HT-29 (cell line): ENCODE results near the gene SLC35D2. TPM values are rescaled to one million over a fixed set of nuclear protein-coding genes. Genes with fewer than 3 reads are reported as not detected.

Experiments used
- DNase-seq: peaks from one replicate; pipeline ENCODE4 v3.0.0-alpha.2; 2015; ENCODE audit warnings: low spot score
- total RNA-seq: library from RNA; depleted of rRNA; stranded (reverse); fragments of >200 nt; shearing (Covaris generic); gene quantifications from 2 replicates; pipeline ENCODE4 v1.2.3, GENCODE V29; 2014; rRNA removed

SLC35D2 gene
- 25.0 and 25.2 TPM in 2 replicates for total RNA-seq

- DNase-seq: peak; percentile 74
Observed at GRCh38 chr9:96383165-96383942, at the start of gene SLC35D2. TSS of gene SLC35D2 (minus strand) at chr9:96383711. CDS start at chr9:96383634, 77 bp downstream.

DNA sequence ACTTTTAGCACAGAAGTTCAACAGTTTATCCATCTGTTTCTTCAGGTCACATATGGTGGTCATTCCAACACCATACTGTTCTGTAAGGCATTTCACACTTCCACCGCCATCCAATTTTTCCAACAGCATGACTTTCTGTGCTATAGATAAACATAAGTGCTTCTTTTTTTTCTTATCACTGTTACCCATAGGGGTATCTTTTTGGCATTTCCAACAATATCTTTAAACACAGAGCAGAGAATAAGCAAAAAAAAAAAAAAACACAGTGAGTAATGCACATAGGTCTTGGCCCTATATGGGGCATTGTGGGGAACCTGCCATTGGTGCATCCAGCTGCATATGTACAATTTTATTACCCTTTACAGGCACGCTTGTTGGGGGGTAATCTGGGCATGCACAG lies 46.9 kb upstream of the SLC35D2 start:
- no peak for DNase-seq

- DNase-seq: no peak
Observed at GRCh38 chr9:96429732-96430131, 46.2 kb upstream of the SLC35D2 start.

DNA sequence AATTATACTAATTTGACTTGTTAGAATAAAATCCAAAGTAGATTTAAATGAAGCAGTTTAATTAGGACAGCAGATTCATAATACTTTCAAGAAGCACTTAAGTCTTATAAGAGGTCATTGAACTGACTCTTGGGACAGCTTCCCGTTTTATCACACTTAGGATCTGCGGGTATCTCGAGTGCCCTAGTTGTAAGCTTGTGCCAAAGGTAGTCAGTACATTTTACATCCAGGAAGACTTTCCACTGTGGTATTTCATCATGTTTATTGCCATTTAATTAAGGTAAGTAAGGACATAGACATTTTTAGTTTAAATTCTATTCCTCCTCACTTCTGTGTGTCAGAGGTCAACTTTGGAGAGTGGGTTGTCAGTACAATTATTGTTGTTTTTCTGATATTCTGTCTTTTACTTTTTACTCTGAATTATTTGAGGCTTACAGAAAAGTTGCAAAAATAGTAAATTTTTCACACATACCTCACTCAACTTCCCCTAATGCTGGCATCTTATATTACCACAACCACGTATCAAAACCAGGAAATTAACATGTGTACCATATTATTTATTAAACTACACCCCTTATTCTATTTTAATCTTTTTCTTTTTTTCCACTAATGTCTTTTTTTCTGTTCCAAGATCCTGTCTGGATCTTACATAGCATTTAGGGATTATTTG lies 42.1 kb upstream of the SLC35D2 start:
- no peak for DNase-seq

DNA sequence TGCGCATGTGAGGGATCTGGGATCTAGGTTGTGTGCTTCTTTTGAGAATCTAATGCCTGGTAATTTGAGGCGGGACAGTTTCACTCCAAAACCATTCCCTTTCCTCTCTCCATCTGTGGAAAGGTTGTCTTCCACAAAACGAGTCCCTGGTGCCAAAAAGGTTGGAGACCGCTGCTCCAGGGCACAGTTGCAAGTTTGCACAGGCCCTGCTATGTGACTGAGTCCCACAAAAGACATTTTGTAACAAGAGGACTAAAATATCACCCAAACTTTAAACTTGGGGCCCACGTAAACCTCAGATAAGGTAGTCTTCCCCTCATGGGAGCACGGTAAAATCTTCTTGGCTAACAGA lies 40.5 kb upstream of the SLC35D2 start:
- DNase-seq: no peak

DNA sequence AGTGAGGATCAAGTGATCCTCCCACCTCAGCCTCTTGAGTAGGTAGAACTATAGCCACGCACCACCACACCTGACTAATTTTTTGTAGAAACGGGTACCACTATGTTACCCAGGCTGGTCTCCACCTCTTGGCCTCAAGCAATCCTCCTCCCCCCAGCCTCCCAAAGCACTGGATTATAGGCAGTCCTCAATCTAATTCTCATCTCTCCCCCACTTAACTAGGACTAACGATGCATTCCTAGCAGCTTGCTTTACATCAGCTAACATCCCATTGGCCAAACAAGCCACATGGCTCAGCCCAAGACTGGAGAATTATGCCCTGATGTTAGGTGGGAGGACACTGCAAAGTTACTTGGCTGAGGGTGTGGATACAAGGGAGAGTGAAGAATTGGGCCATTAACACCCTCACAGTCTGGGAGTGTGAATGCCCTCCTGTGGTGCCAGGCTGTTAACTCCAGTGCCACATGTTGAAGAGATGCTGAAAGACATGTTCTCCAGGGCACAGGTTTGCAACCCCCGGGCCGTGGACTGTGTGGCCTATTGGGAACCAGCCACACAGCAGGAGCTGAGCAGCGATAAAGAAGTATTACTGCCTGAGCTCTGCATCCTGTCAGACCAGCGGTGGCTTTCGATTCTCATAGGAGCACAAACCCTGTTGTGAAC lies 39.9 kb upstream of the SLC35D2 start:
- no peak for DNase-seq

DNA sequence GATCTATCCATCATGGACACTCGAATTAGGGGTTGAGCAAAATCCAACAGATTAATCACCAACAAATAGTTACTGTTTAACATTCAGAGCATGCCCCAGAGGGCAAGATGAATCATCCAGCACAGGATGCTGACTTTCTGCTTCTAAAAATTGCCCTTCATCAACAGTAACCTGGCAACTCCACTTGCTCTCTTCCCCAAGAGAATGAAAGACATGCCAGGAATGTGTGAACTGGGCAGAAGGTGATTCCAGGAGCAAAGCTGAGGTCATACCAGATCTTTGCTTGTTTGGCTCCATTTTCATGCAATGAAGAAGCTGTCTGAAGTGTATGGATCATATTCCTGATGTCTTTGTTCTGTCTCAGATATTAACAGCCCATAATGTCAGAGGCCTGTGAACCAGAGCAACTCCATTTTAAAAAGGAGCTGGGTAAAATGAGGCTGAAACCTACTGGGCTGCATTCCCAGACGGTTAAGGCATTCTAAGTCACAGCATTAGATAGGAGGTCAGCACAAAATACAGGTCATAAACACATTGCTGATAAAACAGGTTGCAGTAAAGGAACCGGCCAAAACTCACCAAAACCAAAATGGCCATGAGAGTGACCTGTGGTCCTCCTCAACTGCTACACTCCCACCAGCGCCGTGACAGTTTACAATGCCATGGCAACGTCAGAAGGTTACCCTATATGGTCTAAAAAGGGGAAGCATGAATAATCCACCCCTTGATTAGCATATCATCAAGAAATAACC lies 37.1 kb upstream of the SLC35D2 start:
- DNase-seq: peak; percentile 85

- no peak for DNase-seq
Observed at GRCh38 chr9:96419691-96419969, 36.1 kb upstream of the SLC35D2 start.

DNA sequence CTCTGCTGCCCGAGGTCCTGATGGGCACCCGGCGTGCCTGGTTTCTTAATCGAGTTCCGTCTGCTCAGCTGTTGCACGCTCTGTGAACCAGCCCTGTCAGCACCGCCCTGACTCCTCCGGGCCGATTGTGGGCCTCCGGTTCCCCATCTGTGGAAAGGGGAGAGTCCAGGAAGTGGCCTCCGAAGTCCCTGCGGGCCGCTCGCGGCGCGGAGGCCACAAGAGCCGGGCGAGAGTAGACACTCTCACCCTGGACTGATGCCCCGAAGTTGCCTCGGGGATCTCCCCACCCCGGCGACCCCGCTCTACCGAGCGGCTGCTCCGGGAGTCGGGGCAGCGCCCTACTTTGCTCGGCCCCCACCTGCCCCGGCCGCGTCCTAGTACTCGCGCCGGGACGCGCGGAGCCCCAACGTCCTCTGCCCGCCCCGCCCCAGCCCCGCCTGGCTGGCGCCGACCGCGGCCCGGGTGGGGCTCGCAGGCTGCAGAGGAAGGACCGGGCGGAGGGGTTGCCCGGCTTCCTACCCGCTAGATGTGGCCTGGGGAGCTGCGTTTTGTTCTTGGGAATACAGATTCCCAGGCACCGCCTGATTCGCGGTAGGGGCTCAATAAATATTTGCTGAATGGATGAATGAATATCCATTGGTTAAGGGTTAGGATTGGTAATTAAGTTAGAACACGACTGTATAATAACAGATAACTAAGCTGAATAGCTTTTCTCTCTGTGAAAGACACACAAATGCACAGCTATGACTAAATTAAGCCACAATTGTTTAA lies 35.6 kb upstream of the SLC35D2 start:
- DNase-seq: peak; percentile 75

DNA sequence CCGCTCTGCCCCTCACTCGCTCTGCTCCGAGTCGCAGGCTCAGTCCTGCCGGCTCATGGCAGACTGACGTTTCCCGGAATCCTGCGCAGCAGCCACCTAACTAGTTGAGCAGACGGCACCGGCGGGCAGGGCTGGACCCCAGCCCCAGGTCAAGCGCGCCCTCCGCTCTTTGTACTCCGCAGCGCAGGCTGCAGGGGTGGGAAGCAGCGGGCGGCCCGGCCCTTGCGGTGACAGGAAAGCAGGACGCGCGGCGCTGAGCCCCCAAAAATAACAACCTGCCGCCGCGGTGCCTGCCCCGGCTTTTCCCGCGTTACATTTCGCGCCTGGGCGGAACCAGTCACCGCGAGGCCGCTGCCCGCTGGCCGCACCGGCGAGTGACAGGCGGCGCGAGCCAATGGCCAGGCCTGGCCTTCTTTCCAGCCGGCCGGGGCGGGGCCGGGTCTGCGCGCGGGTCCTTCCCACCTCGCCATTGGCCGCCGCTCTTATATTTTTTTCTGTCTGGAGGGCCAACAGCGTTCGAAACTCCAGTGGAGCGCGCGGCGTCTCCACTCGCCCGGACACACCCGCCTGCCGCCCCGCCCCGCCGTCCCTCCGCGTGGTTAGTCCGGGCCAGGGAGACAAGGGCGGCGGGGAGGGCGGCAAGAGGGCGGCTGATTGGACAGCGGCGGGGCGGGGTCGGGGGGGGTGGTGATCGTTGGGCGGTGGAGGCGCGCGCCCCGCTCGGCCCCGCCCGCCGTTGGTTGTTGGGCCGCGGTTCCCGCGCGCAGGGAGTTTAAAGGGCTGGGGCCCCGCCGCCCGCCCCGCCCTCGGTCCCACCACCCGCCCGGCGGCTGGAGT lies 34.8 kb upstream of the SLC35D2 start, which contains the start of gene ZNF367:
TSS of gene ZNF367 (minus strand) at position 288 of the 837 bp plus-strand sequence. CDS start 338 bp downstream, outside the sequence.
- DNase-seq: peak; percentile 96

- DNase-seq: peak; percentile 20
Observed at GRCh38 chr9:96417661-96418082, 34.2 kb upstream of the SLC35D2 start.

DNA sequence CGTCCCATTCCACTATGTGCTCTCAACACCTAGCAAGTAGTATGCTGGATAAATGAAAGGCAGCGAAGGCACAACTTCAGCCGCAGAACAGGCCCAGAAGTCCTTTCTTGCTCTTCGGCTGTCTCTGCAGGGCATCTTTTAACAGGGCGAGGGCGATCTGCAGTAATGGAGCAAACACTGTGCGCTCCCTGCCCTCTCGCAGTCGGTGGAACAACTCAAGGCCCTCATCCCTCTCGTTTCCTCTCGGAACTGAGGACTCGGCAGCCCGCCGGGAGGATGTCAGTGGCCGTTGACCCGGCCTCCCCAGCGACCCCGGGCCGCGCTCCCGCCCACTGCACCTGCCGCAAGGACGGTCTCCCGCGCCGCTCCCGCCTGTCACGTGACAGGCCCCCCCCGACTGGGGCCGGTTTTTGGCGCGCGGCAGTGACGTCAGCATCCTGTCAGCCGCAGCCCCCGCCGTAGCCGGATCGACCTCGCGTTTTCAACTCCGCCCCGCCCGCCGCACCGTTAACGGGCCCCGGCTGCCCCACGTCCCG lies 33.6 kb upstream of the SLC35D2 start:
- DNase-seq: peak; percentile 84

DNA sequence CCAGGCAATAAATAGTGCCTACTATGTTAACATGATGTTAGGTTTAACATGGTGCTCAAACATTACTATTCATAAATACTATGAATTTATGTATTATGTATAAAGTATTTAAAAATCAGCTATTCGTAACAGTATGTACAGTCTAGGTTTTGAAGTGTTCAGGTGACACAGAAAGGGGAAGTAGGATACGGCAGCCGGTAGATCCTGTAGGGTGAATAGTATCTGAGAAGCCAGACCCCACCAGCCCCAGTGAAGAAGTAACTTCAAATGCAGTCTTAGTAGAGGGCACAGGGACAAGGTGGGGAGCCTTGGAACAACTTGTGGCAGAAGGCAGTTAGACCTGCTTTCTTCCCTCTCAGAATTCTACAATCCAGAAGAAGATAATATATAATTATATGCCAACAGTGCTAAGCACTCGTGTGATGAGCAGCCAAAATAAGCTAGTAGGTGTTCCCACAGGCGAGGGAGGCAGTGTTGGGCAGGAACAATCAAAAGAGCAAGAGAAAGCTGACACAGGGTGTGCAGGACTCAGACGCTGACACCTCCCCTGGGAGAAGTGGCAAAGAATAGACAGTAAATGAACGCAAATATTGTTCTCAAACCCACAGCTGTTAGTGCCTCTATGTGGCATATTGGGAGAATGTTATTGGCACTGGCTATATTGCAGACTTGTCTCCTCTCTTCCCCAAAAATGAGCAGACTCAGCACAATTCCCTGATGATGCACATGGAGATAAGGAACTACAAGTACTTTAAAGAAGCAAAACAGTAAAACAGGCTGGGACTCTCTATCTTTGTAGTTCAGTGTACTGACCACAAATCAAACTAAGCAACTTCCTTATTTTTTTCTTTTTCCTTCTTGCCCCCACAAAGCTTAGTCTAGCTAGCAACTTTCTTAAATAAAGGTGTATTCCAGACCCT lies 30.1 kb upstream of the SLC35D2 start:
- no peak for DNase-seq

DNA sequence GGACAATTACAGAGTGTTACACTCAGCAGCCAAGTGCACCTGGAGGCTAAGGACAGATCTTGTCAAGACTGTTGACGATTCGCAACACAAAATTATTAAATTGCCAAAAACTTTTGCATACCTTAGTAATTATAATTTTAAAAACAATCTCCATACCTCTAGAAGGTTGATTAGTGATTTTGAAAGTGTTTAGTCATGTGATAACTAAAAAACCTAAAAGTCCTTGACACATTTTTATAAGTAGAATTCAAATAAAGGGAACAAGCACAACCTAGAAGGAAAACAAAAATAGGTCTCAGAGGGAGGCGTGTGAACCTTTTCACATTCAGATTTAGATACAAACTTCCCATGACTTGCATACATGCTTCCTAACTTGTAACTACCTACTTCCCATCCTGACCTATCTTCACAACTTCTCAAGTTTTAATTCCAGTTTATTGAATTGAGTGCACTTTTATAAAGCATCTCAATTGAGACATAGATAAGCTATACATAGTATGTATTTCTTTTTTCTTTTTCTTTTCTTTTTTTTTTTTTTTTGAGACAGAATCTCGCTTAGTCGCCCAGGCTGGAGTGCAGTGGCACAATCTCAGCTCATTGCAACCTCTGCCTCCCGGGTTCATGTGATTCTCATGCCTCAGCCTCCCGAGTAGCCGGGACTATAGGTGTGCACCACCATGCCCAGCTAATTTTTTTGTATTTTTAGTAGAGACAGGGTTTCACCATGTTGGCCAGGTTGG lies 28.8 kb upstream of the SLC35D2 start:
- no peak for DNase-seq

- no peak for DNase-seq
Observed at GRCh38 chr9:96411129-96411838, 27.8 kb upstream of the SLC35D2 start.

DNA sequence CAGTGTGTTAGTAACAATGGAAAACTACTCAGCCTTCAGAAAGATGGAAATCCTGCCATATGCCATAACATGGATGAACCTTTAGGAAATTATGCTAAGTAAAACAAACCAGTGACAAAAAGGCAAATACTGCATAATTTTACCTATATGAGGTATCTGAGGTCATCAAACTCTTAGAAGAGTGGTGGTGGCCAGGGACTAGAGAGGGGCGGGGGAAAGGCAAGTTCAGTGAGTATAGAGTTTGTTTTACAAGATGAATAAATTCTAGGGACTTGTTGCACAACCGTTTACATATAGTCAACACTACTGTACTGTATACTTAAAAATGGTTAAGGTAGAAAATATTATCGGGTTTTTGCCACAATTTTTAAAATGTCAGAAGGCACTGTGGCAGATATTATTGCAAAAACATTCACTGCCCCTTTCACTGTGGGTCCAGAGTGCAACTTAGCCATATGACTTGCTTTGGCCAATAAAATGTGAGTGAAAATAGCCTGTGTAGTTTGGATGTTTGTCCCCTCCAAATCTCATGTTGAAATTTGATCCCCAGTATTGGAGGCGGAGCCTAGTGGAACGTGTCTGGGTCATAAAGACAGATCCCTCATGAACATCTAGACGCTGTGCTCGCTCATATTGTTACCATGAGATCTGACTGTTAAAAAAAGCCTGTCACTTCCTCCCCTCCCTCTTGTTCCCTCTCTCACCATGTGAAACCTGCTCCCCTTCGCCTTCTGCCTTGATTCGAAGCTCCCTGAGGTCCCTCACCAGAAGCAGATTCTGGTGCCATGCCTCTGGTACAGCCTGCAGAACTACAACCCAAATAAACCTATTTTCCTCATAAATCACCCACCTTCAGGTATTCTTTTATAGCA lies 25.1 kb upstream of the SLC35D2 start:
- no peak for DNase-seq
